Measurements from ENCODE around the gene MINK1. TPM values are rescaled to one million over a fixed set of nuclear protein-coding genes. Genes with fewer than 3 reads are reported as not detected.
"Not testable (repeated sequence)": the region's sequence is repeated elsewhere in the genome, so short reads cannot be mapped to it uniquely, and the experiment has no call there.

Gene MINK1
- polyA plus RNA-seq, 3 donors, result 51.6 to 60.6 (median 52.2) TPM

DNA sequence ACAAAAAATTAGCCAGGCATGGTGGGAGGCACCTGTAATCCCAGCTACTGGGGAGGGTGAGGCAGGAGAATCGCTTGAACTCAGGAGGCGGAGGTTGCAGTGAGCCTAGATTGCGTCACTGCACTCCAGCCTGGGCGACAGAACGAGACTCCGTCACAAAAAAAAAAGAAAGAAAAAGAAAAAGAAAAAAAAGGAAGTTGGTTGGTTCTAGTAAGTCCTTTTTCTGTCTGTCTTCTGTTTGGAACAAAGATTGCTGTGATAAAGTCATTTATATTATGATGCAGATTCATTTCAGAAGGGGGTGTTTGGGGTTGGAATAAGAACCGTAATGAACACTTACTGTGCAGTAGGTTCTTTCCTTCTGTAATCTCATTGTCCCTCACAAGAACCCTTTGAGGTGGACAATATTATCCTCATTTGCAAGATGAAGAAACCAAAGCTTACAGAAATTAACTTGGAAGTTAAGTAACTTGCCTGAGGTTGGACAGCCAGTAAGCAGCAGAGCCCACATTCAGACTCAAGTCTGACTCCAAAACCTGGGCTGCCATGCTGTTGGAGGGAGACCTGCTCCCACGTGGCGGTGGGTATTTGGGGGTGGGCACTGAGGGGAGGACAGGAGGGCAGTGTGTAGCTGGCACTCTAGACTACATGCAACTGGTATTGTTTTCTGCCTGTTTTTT is 10.3 kb downstream of the MINK1 start:
- DNase-seq (ENCODE audit: low read depth in 3 of 3, low spot score in 2 of 3), result no peak

DNA sequence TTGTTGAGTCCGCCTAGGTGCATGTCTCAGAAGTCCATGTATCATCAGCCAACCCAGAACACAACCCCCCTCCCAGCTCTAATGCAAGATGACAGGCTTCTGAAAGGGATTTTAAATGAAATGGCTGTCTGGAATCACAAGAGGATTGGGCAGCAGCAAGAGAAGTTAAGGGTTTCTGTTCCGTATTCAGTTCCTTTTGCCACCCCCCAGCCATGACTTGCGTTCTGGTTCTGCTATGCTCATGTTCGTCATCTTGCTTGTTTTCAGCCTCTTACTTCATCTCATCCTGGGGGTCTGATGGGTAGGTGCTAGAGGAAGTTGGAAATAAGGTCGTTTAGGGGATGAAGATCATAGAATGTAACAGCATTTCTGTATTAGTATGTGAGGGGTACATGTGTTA is 12.0 kb downstream of the MINK1 start:
- DNase-seq (ENCODE audit: low read depth in 3 of 3, low spot score in 2 of 3), result no peak

DNA sequence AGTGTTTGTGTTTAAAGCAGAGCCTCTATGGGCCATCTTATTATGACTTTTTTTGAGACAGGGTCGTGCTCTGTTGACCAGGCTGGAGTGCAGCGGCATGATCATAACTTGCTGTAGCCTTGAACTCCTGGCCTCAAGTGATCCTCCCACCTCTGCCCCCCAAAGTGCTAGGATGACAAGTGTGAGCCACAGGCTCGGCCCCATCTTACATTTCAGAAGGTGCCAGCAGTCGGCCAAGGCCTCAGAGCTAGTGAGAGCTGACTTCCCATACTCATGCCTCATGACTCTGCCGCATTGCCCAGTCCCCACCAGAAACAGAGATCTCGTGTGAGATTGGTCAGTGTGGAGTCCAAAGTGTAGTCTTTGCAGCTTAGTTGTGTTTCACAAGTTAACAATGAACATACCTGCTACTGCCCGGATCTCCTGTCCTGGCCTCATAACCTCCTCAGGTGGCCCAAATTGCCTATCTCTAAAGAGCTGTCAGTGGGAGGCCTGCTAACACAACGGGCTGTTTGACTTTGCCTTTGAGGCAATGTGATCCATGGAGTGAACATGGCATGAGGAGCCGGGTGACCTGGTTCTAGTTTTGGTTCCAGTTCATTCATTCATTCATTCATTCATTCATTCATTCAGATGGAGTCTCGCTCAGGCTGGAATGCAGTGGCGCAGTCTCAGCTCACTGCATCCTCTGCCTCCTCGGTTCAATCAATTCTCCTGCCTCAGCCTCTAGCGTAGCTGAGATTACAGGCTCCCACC is 13.7 kb downstream of the MINK1 start:
- no peak for DNase-seq (ENCODE audit: low read depth in 3 of 3, low spot score in 2 of 3)

DNA sequence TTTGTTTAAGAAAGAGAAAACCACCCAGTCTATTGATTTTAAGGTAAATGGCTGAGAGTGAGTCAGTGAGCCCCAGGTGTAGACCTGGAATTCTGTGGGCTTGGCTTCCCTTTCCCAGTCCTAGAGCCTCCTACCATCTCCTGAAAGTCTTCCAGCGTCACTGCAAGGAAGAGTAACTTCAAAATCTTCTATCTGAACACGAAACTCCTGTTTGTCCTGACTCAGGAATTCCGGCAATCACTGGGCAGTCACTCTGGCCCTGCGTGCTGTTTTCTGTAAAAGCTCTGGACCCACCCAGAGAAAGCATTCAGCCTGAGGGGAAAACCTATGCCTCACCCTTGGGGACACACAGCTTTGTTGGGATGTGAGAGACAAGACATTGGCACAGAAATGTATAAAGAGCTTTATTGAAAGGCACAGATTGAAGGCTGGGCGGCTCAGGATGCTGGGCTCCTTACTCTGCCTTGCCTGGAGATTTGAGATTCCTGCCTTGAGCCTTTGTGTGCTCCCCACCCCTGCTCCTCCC is 15.9 kb downstream of the MINK1 start:
- DNase-seq (ENCODE audit: low read depth in 3 of 3, low spot score in 2 of 3), result no peak

DNA sequence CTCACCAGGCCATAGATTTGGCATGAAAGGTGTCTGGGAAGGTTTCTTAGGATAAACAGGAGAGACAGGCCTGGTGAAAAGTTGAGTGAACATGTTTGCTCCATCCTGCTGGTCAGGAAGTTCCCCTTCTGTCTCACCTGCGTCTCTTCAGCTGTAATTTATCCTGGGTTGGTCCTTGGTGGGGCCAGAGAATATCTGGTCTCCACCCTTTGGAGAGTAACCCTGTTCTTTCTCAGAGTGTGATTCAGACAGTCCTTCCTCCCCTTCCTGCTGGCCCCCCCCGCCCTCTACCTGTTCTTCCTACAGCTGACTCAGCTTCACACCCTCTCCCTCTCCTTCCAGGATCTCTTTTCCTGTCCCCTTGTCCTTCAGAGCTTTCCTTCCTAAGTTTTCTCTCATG is 17.1 kb downstream of the MINK1 start:
- DNase-seq (ENCODE audit: low read depth in 3 of 3, low spot score in 2 of 3), result no peak

DNA sequence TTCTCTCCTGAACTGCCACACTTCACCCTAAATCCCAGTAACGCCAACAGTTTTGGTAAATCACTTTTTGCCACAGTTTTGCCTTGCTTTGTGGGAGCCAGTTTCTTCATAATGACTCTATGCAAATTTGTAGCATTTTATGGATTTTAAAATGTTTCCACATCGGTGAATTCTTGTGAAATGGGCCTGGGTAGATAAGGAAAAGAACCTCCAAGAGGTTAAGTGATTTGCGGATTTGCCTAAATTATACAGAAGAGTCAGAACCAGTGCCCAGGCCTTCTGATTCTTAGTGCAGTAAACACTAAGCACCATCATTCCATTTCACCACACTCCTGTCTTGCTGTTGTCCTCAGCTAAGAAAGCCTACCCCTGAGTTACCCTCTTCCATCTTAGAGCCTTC is 17.9 kb downstream of the MINK1 start:
- no peak for DNase-seq (ENCODE audit: low read depth in 3 of 3, low spot score in 2 of 3)

DNA sequence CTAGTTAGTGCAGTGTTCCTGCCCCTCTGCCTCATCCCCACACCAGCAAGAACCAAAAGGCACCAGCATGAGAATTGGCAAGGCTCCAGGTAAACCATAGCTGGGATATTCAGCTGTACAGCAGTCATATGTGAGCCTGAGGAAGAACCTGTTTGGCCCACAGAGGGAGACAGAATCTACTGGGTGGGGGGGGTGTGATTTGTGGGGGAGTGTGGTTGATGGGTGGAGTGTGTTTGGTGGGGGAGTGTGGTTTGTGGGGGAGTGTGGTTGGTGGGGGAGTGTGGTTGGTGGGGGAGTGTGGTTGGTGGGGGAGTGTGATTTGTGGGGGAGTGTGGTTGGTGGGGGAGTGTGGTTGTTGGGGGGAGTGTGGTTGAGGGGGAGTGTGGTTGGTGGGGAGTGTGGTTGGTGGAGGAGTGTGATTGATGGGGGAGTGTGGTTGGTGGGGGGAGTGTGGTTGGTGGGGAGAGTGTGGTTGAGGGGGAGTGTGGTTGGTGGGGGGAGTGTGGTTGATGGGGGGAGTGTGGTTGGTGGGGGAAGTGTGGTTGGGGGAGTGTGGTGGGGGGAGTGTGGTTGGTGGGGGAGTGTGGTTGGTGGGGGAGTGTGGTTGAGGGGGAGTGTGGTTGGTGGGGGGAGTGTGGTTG is 19.5 kb downstream of the MINK1 start:
- DNase-seq (ENCODE audit: low read depth in 3 of 3, low spot score in 2 of 3), result no peak

DNA sequence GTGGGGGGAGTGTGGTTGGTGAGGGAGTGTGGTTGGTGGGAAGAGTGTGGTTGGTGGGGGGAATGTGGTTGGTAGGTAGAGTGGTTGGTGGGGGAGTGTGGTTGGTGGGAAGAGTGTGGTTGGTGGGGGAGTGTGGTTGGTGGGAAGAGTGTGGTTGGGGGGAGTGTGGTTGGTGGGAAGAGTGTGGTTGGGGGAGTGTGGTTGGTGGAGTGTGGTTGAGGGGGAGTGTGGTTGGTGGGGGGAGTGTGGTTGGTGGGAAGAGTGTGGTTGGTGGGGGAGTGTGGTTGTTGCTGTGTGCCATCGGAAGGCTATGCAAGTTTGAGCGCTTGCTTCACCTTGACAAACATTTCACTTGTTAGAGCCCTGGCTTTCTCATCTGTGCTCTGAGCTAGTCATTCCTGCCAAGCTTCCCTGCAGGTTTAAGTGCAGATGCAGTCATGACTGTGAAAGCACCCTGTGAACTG is 20.1 kb downstream of the MINK1 start:
- DNase-seq (ENCODE audit: low read depth in 3 of 3, low spot score in 2 of 3), result no peak

DNA sequence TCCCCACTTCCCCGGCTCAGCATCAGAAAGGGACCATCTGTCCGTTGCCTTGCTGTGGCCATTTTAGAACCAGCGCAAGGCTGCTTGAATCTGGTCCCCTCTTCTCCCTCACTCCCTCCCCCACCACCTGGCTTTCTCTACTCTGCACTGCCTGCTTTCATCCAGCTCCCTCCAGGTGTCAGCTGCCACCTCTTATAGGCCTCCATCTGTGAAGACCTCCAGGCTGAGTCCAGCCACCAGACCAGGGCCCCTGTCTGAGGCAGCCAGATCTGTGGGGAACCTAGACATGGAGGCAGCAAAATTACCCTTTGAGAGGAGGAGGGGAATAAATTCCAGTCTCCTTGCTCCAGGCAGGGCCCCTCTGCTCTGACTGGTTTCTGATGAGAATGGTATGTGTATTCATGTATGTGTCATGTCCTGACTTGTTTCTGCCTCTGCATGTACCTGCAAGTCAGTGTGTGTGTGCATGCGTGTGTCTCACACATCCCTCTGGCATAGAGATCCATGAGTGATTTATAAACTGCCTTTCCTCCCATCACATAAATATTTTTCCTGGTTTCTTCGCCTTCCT is 21.1 kb downstream of the MINK1 start:
- DNase-seq (ENCODE audit: low read depth in 3 of 3, low spot score in 2 of 3), result no peak

DNA sequence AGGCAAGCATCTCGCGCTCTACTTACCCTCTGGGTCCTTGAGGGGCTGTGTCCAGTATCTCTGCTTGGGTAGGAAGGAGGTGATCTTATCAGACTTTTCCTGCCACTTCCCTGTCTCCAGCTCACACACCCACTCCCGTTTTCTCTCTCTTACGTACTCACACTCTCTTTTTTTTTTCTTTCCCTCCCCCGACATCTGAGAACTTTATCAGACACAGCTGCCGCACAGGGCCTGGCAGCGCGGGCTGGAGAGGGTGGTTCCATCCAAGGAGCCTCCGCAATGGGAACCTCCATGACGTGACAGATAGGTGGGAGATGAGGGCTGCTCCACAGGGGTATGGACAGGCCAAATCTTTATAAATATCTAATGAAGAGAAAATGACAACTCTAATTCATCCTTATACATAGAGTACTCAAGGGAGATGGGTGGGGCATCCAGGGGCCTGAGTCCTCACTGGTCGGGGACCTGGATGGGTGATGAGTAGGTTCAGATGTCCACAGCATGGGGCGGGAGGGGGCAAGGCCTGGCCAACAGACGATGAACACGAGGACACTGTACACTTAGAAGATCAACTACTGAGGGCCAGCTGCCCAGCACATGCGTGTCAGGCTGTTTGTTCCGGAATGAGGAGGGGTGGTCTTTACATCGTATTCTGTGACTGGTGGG is 23.3 kb downstream of the MINK1 start:
- DNase-seq (ENCODE audit: low read depth in 3 of 3, low spot score in 2 of 3), result no peak

DNA sequence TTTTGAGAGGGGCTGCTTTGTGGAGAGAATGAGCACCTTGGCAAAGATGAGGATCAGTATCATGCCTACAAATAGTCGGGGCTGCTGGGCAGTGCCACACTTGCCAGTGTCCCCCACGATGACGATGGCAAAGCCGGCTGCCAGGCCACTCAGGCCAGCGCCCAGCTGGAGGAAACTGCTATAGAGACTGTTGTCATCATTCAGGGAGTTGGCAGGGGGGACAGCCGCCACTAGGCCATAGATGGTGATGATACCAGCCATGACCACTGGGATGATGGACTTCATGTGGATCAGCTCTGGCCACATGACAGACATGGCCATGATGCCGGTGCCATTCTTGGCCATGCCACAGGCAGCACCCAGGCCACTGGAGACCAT is 23.8 kb downstream of the MINK1 start:
- DNase-seq (ENCODE audit: low read depth in 3 of 3, low spot score in 2 of 3), result no peak

DNA sequence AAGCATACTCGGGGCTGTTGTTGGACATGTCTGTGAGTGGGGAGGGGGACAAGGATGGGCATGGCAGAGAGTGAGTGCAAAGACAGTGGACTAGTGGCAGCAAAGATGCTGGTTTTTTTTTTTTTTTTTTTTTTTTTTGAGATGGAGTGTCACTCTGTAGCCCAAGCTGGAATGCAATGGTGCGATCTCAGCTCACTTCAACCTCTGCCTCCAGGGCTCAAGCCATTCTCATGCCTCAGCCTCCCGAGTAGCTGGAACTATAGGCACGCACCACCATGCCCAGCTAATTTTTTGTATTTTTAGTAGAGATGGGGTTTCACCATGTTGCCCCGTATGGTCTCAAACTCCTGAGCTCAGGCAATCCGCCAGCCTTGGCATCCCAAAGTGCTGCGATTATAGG is 24.2 kb downstream of the MINK1 start:
- DNase-seq (ENCODE audit: low read depth in 3 of 3, low spot score in 2 of 3), result not testable (repeated sequence)

DNA sequence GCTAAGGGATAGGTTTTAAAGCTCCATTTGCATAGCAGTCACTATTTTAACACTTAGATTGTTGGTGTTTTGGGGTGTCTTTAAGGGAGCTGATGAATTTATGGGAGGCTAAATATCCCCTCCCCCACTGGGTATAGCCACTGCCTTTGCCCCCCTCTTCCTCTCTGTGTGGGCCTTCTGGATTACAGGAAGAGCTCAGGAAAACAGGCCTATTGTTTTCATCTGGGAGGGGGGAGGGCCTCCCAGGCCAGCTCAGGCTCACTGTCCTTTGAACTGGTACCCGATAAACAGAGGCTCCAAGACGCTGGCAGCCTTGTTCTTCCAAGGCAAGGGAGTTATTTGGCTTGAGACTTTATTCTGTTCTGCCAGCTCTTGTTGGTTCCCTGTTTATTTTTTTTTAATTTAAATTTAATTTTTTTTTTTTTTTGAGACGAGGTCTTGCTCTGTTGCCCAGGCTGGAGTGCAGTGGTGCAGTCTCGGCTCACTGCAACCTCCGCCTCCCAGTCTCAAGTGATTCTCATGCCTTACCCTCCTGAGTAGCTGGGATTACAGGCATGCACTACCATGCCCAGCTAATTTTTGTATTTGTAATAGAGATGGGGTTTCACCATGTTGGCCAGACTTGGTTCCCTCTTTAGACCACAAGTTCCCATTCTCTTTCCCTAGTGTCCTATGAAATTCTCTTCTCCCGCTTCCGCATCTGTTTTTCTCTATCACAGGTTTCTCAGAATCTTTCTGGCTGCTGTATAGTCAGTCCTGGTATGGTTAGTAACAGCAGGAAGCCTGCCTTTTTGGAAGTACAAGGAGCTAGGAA is 25.1 kb downstream of the MINK1 start:
- DNase-seq (ENCODE audit: low read depth in 3 of 3, low spot score in 2 of 3), result no peak

DNA sequence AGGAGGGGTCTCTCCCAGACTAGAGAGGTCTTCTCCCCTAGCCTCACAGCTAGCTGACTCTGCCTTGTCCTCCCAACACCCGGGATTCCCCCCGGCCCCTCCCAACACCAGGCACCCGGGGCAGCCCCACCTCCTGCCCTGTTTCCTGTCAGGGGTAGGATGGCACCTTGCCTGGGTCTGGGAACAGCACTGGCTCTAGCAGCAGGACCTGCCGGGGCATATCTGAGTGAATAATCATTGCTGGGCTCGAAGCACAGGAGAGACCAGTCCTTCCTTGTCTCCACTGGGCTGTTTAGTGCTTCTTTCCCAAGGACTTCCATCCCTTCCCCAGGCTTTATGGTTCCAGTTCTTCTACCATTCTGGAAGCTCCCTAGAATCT is 25.7 kb downstream of the MINK1 start:
- DNase-seq (ENCODE audit: low read depth in 3 of 3, low spot score in 2 of 3), result no peak

DNA sequence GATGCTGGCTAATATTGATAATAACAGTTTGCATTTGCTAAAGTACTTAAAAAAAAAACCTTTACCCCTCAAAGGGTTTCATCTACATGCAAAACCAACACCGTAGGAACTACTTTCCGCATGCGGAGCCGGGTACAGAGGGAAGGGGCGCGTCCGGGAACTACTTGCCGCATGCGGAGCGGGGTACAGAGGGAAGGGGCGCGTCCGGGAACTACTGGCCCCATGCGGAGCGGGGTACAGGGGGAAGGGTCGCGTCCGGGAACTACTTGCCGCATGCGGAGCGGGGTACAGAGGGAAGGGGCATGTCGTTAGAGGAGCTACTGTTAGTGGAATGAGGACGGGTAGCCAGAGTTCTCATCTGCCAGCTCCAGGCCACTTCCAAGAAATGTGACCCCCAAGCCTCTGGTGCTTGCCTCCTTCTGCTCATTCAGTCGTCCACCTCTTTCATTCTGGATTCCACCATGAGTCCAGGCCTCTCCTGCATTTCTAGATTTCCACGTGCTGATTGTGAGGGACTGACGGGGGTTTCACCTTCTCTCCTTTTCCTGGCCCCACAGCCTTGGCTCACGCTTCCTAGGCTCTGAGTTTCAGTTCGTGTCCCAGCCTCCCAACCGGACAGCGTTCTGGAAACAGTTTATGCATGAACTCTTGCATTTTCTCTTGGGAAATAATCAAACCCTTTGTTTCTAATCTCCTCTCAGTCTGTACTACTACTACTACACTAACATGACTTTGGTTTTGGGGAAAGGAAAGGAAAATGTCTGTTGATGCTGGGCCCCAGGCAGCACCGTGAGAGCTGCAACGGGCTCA is 26.9 kb downstream of the MINK1 start:
- DNase-seq (ENCODE audit: low read depth in 3 of 3, low spot score in 2 of 3), result no peak

DNA sequence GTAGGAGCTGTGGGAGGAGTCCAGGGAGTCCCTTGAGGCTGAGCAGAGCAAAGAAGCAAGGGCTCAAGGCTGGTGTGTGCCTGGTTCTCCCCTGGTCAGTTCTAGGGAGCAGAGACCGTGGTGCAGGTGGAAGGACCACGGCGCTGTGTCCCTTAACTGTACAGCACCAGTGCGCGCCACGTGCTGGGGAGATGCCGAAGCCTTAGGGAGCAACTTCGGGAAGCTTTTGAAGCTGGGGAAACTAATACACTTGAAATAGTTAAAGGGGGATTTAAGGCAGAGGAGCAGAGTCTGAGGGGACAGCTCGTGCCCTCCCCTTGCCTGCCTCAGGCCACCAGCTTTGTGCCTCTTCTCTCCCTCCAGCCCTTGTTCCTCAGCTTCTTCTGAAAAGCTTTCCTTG is 27.5 kb downstream of the MINK1 start:
- no peak for DNase-seq (ENCODE audit: low read depth in 3 of 3, low spot score in 2 of 3)

DNA sequence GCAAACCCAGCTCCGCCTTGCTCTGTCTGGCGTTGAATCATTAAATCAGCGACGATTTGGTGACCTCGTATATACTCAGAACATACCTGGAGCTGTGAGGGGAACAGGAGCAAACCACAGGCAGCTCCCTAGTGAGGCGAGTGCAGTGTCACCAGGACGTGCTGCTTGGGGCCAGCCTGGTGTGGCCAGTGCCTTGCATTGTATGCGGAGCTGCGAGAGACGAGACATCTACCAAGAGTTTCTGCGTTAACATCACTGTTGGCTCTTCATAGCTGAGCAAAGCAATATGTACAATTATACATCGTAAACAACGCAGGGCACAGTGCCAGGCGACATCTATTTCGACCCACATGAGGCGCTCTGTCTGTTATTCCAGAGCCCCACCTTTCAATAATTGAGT is 27.9 kb downstream of the MINK1 start:
- DNase-seq (ENCODE audit: low read depth in 3 of 3, low spot score in 2 of 3), result no peak

DNA sequence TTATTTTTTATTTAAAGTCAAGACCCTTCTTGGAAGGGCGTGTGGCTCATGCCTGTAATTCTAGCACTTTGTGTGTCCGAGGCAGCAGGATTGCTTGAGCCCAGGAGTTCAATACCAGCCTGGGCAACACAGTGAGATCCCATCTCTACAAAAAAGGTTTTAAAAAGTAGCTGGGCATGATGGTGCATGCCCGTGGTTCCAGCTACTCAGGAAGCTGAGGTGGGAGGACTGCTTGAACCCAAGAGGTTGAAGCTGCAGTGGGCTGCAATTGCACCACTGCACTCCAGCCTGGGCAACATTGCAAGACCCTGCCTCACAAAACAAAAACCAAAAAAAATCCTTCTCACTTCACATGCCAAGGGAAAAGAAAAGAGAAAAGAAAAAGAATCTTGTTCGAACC is 29.6 kb downstream of the MINK1 start:
- DNase-seq (ENCODE audit: low read depth in 3 of 3, low spot score in 2 of 3), result no peak

DNA sequence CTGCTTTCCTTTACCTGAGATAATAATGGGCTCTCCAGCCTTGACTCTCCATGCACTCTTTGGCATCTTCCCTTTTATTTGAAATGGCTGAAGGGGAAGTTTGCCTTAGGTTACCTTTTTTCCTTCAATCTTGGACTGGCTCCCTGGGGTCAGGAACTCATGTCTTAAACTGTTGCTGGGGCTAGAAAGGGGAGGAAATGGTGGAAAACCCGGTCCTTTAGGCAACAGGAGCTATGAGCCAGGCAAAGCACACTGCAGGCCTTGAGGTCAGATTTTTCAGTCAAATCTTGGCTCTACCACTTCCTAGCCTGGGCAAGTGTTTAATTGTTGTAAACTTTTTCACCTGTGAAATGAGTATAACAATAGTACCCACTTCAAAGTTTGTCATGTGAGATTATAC is 30.2 kb downstream of the MINK1 start:
- DNase-seq (ENCODE audit: low read depth in 3 of 3, low spot score in 2 of 3), result no peak

Data from right renal cortex interstitium (tissue), 3 donors.